Measurements from ENCODE around the gene KCNQ1OT1.

Gene KCNQ1OT1

DNA sequence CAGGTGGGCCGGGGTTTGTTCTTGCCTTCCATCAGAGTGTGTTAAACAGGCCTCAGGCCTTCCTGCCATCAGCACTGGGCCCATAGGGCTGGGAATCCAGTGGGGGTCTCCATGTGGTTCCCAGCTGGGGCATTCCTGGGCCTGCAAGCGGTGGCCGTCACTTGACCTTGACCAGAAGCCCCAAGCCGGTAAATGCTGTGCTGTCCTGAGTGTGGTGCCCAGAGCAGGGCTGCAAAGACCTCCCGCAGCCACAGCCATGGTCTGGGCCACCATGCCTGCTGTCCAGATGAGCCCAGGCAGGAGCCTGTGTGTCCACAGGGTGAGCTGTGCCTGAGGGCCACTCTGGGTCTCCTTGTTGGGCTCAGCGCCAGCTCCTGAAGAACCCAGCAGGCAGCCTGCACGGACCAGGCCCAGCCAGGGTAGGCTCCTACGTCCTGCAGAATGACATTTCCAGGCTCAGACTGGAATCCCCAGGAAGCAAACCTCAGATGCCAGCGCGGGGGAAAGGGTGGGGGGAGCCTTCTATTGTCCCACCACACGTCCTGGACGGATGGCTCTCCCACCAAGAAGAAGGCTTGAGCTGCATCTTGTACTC, 117.3 kb downstream of the KCNQ1OT1 start:
- no peak for DNase-seq (ENCODE audit: low read depth)

DNA sequence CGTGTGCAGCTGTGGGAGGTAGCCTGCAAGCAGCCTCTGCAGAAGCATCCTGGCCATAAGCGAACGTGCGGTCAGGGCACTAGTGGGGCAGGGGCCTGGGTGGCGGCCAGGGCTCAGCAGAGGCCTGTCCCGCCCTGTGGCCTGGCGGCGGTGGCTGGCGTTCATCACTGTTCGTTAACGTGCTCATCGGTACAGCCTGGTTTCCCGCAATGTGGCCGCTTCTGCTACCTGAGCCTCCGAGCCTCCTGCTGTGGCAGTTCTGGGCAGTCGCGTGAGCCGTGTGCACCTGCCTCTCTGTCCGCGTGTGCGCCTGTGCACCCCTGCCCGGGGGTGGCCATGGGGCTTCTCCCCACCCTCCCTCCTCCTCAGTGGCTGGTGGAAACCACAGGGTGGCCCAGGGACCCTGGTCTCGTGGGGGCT, 117.9 kb downstream of the KCNQ1OT1 start:
- no peak for DNase-seq (ENCODE audit: low read depth)

DNA sequence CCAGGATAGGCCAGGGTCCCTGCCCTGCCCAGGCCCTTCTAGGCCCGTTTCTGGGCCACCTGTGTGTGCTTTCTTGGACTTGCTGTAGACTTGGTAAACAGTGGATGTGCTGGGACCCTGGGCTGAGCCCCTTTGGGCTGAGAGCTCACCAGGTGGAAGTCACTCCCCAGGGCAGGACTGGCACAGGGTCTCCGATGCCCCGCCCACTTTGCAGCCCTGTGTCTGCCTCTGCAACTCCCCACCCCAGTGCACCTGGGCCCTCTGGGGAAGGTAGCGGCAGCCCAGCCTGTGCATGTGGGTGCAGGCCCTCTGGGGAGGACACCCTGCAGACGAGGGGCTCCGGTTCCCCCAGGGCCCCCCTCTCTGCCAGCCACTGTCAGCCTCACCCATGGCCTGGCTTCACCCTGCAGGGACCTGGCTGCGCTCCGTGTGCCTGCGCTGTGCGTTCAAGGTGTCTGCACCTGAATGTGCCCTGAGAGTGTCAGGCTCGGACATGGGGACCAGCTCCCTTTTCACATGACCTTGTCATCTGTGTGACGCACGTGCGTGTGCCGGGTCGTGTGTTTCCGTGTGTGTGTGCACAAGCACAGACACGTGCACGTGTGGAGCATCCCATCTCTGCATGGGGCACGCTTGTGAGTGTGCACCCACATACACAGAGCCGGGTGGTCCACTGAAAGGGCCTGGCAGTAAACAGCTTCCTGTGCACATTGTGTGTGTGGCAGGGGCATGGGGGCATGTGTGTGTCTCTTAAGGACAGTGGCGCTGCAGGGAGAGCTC, 118.5 kb downstream of the KCNQ1OT1 start:
- DNase-seq (ENCODE audit: low read depth), result no peak

- DNase-seq (ENCODE audit: low read depth), result no peak
These were observed 119.2 kb downstream of the KCNQ1OT1 start for GRCh38 chr11:2580571-2581001.

GRCh38 chr11:2580061-2580421, 119.8 kb downstream of the KCNQ1OT1 start:
- DNase-seq (ENCODE audit: low read depth), result no peak

DNA sequence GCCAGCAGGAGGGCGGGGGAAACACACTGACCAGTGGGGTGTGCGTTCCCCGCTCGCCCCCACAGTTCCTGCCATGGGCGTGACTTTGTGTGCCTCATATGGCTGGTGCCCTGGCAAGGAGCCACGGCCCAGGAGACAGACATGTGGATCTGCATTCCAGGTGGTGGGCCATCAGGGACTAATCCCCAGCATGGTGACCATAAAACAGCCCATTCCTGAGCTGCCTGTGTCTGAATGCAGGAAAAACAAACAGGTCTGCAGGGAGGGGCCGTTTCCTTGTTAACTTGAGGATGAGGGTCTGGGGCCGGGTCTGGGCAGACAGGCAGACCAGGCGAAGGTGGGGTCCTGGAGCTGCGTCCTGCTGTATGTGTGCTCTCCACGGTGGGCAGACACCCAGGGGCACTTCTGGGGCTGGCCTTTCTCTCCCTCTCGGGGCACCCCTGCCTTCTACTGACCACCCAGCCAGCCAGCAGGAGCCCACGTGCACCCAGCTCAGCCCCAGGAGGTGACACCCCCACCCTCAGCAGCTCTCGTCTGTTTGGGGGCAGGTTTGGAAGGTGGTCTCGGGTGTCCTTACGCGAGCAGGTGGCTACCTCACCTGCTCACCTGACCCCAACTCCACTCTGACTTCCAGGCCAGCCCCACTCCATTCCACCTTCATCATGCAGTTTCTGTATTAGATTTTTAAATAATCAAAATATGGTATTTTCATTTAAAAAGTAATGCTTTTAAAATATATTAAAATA, 120.3 kb downstream of the KCNQ1OT1 start:
- DNase-seq (ENCODE audit: low read depth), result no peak

DNA sequence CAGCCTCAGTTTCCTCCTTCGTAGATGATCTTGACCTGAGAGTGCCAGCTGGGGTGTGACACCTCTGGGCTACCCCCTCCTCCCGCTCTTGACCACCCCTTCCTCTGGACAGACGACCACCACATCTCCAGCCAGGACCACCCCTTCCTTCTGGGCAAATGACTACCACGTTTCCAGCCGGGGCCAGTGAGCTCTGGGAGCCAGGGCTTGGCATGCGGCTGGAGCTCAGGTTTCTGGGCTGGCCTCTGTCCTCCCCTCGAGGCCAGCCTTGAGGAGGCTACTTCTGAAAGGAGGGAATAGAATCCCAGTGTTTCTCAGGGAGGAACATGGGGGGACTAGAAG, 120.9 kb downstream of the KCNQ1OT1 start:
- DNase-seq (ENCODE audit: low read depth), result no peak

DNA sequence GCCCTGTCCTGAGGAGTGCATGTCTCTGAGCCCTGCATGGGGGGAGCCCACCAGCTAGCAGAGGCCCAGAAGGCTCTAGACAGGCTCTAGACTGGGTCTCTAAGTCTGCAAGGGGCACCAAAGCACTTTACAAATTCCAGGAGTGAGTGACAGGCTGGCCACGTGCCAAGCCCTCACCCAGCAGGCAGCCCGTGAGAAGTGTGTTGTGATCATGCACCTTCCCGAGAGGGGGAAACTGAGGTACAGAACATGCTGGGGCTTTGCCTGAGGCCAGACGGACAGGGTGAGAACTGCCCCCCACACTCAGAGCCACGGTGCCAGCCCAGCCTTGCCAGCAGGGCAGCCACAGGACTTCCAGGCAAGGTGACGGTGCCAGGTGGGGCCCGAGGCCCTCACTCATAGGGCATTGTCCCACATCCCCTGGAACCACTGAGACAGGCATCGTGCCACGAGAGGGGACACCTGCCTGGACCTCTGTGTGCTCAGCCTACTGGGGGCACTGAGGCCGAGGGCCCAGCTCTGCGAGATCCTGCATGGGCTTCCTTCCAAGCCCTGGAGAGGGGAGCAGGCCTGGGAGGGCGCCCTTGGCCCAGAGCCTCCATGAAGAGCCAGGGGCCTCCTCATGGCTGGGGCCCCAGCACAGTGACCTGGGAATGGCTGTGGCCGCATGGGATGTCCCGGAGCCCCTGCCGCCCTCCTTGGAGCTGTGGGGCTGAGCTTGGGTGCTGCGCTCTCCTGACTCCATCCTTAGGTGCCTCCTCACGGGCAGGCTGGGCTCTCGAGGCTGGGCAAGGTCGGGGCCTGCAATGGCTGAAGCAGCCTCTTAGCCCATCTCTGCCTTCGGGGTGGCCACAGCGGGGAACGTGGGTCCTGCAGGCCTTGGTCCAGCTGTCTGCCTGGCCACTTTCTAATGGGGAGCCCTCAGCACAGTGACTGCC, 121.5 kb downstream of the KCNQ1OT1 start:
- no peak for DNase-seq (ENCODE audit: low read depth)

- DNase-seq (ENCODE audit: low read depth), result no peak
These were observed 122.5 kb downstream of the KCNQ1OT1 start for GRCh38 chr11:2577031-2577990.

GRCh38 chr11:2576549-2576948, 123.2 kb downstream of the KCNQ1OT1 start:
- no peak for DNase-seq (ENCODE audit: low read depth)

DNA sequence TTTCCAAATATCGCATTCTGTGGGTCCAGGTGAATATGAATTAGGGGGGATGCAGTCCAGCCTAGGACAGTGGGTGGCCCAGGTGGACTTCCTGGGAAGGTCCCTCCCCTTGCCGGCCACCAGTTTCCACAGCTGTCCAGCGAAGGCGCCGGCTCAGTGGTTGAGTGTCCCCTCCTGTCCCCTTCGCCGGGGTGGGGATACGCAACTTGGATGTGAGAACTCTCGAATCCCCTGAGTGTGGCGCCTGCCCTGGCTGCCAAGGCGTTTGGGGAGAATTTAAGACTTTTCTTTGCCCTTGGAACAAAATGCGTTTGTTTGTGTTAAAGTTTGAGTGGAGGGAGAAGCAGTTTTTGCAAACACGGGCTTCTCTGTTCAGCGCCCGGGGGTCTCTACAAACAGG, 123.7 kb downstream of the KCNQ1OT1 start:
- DNase-seq (ENCODE audit: low read depth), result no peak

GRCh38 chr11:2575591-2576051, 124.2 kb downstream of the KCNQ1OT1 start:
- DNase-seq (ENCODE audit: low read depth), result no peak

GRCh38 chr11:2574553-2575535, 125.0 kb downstream of the KCNQ1OT1 start:
- no peak for DNase-seq (ENCODE audit: low read depth)

GRCh38 chr11:2574043-2574552, 125.7 kb downstream of the KCNQ1OT1 start:
- DNase-seq (ENCODE audit: low read depth), result no peak

DNA sequence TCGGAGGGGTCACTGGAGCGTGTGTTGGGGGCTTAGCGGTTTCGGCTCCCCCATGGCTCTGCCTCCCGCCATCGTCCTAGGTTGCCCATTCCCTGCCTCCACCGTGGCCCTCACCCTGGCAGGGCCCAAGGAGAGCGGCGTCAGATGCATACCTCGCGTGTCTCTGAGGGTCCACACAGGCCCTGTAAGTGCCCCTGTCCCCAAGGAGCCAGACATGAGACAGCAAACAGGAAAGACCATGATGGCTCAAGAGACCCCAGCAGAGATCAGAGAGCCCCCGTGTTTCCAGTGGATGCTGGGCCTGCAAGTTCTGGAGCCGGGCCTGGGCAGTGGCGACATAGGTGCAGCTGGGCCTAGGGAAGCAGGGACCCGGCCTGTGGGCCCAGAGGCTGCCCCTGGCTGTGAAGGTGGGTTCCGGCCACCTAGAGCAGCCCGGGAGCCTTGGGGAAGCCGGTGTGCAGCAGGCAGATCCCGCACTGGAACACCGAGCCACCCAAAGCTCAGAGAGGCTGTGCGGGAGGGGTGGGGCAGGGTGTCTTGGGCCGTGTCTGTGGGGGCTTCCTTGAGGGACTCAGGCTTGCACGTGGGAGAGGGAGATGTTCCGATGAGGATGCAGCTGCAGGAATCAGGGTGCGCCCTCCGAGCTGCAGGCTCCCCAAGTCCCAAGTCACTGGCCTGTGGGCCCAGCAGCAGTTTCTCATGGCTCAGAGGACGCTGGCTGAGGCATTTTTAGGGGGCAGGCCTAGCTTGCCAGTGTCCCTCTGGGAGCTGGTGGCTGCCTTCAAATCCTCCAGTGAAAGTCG, 126.4 kb downstream of the KCNQ1OT1 start:
- DNase-seq (ENCODE audit: low read depth), result no peak

DNA sequence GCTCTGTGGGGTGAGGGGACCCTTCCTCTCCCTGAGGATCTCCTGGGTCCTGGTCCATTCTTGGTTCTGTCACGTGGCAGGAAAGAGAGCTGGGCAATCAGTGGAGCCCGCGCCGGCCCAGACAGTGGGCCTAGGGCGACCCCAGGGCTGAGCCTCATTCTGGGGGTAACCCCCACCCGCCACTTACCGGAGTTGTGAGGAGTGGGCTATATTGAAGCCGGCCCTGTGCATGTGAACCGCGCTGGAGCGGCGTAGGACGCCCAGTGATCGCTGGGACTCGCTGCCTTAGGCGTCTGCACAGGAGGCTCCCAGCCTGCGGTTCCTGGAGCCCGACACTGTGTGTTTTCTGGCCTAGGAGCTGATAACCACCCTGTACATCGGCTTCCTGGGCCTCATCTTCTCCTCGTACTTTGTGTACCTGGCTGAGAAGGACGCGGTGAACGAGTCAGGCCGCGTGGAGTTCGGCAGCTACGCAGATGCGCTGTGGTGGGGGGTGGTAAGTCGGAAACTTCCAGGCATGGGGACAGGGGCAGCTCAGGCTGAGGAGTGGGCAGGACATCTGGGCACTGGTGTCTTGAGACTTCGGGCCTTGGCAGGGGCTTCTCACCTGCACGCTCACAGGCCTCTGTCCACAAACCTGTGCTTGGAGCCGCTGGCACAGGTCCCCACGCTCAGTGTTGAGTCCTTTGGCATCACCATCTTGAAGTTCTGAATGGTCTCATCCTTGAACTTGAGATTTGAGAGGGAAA, 127.1 kb downstream of the KCNQ1OT1 start:
- DNase-seq (ENCODE audit: low read depth), result no peak

- DNase-seq (ENCODE audit: low read depth), result no peak
These were observed 128.1 kb downstream of the KCNQ1OT1 start for GRCh38 chr11:2571598-2572281.

All from T follicular helper cell (primary cell).